Posterior cingulate gyrus (tissue), 11 donors: Measurements from ENCODE around the gene RCSD1.

ENCODE experiments used
- DNase-seq, 10 donors: peaks; one replicate each; pipeline versions ENCODE4 v3.0.0 to v3.0.0-alpha.2; 2020 to 2021; ENCODE audit warnings: mixed read lengths in 3 of 10
- intact Hi-C: fragments of 100-400 bp; cut with DNase I; formaldehyde crosslinking; loops from one replicate; pipeline ENCODE4 v1.15.1; 2023

Gene RCSD1

GRCh38 chr1:167681451-167682098 lies 51.5 kb downstream of the RCSD1 start:
- intact Hi-C loops, result loop anchor here (10.0 kb wide), 1 partner anchor 127 kb away; the partner anchor contains the start of gene CREG1
- no peak for DNase-seq

GRCh38 chr1:167683226-167683625 lies 53.2 kb downstream of the RCSD1 start:
- no peak for DNase-seq

GRCh38 chr1:167683641-167684502 lies 53.8 kb downstream of the RCSD1 start:
- DNase-seq, result no peak
- intact Hi-C loops, result loop anchor here (10.0 kb wide), 1 partner anchor 129 kb away; the partner anchor contains the start of gene CREG1

More at GRCh38 chr1:167683226-167683625, 53.2 kb downstream of the RCSD1 start:
- intact Hi-C loops, result loop anchor here (10.0 kb wide), 1 partner anchor 128 kb away; the partner anchor contains the start of gene CREG1

- intact Hi-C loops, result loop anchor here (10.0 kb wide), 1 partner anchor 131 kb away; the partner anchor contains the start of gene CREG1
- no peak for DNase-seq
Measured at GRCh38 chr1:167685844-167686243, 55.8 kb downstream of the RCSD1 start.

GRCh38 chr1:167687919-167688519 lies 58.0 kb downstream of the RCSD1 start:
- intact Hi-C loops, result loop anchor here (2.0 to 10.0 kb wide), 2 partner anchors 87 to 133 kb away; partner anchors contain the start of gene CREG1
- peak in 5 of 10 donors; percentile 33 to 79 (median 74) for DNase-seq

- intact Hi-C loops, result loop anchor here (2.0 to 10.0 kb wide), 2 partner anchors 89 to 135 kb away; partner anchors contain the start of gene CREG1
- DNase-seq, result no peak
Measured at GRCh38 chr1:167689567-167689920, 59.5 kb downstream of the RCSD1 start.

GRCh38 chr1:167690053-167690452 lies 60.0 kb downstream of the RCSD1 start:
- intact Hi-C loops, result no loop called here
- DNase-seq, result no peak

- no peak for DNase-seq
- intact Hi-C loops, result no loop called here
Measured at GRCh38 chr1:167693425-167694045, 63.5 kb downstream of the RCSD1 start.

GRCh38 chr1:167694691-167695090 lies 64.7 kb downstream of the RCSD1 start:
- no peak for DNase-seq

GRCh38 chr1:167695147-167695546 lies 65.1 kb downstream of the RCSD1 start:
- intact Hi-C loops, result no loop called here
- no peak for DNase-seq

More at GRCh38 chr1:167694691-167695090, 64.7 kb downstream of the RCSD1 start:
- intact Hi-C loops, result no loop called here

- DNase-seq, result no peak
- intact Hi-C loops, result no loop called here
Measured at GRCh38 chr1:167695756-167696561, 65.9 kb downstream of the RCSD1 start.

GRCh38 chr1:167697667-167698141 lies 67.7 kb downstream of the RCSD1 start:
- peak in 6 of 10 donors; percentile 29 to 86 (median 42) for DNase-seq
- intact Hi-C loops, result no loop called here

GRCh38 chr1:167698313-167698712 lies 68.3 kb downstream of the RCSD1 start:
- no peak for DNase-seq
- intact Hi-C loops, result no loop called here

- intact Hi-C loops, result no loop called here
- DNase-seq, result no peak
Measured at GRCh38 chr1:167701510-167701909, 71.5 kb downstream of the RCSD1 start.

- DNase-seq, result peak in 1 of 10 donors; percentile 54
- intact Hi-C loops, result no loop called here
Measured at GRCh38 chr1:167703557-167703956, 73.5 kb downstream of the RCSD1 start.

- intact Hi-C loops, result no loop called here
- DNase-seq, result peak in 1 of 10 donors; percentile 37
Measured at GRCh38 chr1:167704715-167705114, 74.7 kb downstream of the RCSD1 start.

GRCh38 chr1:167705250-167705649 lies 75.2 kb downstream of the RCSD1 start:
- DNase-seq, result peak in 1 of 10 donors; percentile 37

GRCh38 chr1:167706363-167706762 lies 76.3 kb downstream of the RCSD1 start:
- no peak for DNase-seq
- intact Hi-C loops, result no loop called here

More at GRCh38 chr1:167705250-167705649, 75.2 kb downstream of the RCSD1 start:
- intact Hi-C loops, result no loop called here
